Osteoblast (primary cell): ENCODE measurements around the gene SLC35D1. TPM values are rescaled to one million over a fixed set of nuclear protein-coding genes. Genes with fewer than 3 reads are reported as not detected.

Experiments
- DNase-seq: peaks from one replicate; pipeline ENCODE4 v3.0.0; 2011; ENCODE audit warnings: low spot score, mixed read lengths; ENCODE audit not compliant: insufficient read length; ENCODE audit errors: missing footprints
- H2AFZ ChIP-seq: 2 replicates; pipeline ENCODE4 v1.6.0; 2011; ENCODE audit warnings: mild to moderate bottlenecking, low read length
- H3K27ac ChIP-seq: 2 replicates; pipeline ENCODE4 v1.5.1; 2011; ENCODE audit warnings: mild to moderate bottlenecking, low read depth, low read length, moderate library complexity
- H3K27me3 ChIP-seq: 2 replicates; pipeline ENCODE4 v1.6.0; 2012; ENCODE audit warnings: mild to moderate bottlenecking, control low read depth, inconsistent platforms, low read length, moderate library complexity; ENCODE audit not compliant: insufficient read depth
- H3K36me3 ChIP-seq: 2 replicates; pipeline ENCODE4 v1.5.1; 2011; ENCODE audit warnings: mild to moderate bottlenecking, low read length, control low read depth, moderate library complexity; ENCODE audit not compliant: insufficient read depth
- H3K4me1 ChIP-seq: 2 replicates; pipeline ENCODE4 v1.5.1; 2011; ENCODE audit warnings: mild to moderate bottlenecking, low read length, control low read depth, moderate library complexity; ENCODE audit not compliant: insufficient read depth
- H3K4me2 ChIP-seq: 2 replicates; pipeline ENCODE4 v1.6.0; 2011; ENCODE audit warnings: mild to moderate bottlenecking, low read length; ENCODE audit not compliant: insufficient read depth
- H3K4me3 ChIP-seq: fragments of 200-600 bp; sonication (generic); 3 replicates; pipeline ENCODE4 v1.5.1; 2012; ENCODE audit warnings: mild to moderate bottlenecking, low read length, inconsistent platforms; ENCODE audit not compliant: insufficient read depth
- H3K79me2 ChIP-seq: 2 replicates; pipeline ENCODE4 v1.6.0; 2012; ENCODE audit warnings: mild to moderate bottlenecking, low read length, control low read depth, inconsistent platforms; ENCODE audit not compliant: insufficient read depth
- H3K9me3 ChIP-seq: 2 replicates; pipeline ENCODE4 v1.5.1; 2011; ENCODE audit warnings: low read depth, low read length, control low read depth
- H4K20me1 ChIP-seq: 2 replicates; pipeline ENCODE4 v1.6.0; 2012; ENCODE audit warnings: mild to moderate bottlenecking, low read length, control low read depth; ENCODE audit not compliant: insufficient read depth
- small RNA-seq: library from RNA; depleted of rRNA; stranded (forward); fragments of <200 nt; gene quantifications from one replicate; pipeline ENCODE3, GENCODE V24; 2012
- total RNA-seq: library from RNA; depleted of rRNA; stranded (reverse); fragments of >200 nt; gene quantifications from 2 replicates; pipeline ENCODE4 v1.2.3, GENCODE V29; 2012
- TF ChIP-seq, protein P1 (sequence below): IDR thresholded peaks from 2 replicates; pipeline ENCODE4 v1.5.1; 2011; ENCODE audit warnings: mild to moderate bottlenecking, low read depth, low read length, moderate library complexity; ENCODE audit errors: extremely low read depth

SLC35D1 gene
- total RNA-seq, 1 donor: 13.8 TPM

DNA sequence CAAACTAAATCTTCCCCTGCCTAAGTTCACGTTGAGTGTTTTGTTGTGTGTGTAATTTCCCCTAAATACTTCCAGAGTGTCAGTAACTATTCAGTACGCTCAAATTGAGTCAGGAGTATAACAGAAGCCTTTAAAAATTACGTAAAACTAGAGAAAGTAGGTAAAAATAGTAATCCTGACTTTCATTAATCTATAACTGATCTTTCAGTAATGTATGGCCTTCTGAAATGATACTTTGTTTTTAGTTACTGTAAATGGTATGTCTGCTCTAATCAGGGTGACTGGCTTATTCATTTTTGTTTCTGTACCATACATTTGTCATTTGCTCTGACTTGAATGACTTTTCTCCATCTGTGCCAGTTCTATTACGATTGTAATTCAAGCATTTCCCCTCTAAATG is 99.7 kb downstream of the SLC35D1 start:
- Histone ChIP-seq H2AFZ (no peak overlapping the region), H3K4me2 (no peak overlapping the region), H3K79me2 (peaks cover 76% of the 10 kb centered on the region), H3K9me3 (no peaks in the 10 kb centered on the region), H3K27me3 (no peaks in the 10 kb centered on the region), H3K4me1 (peaks cover 5% of the 10 kb centered on the region), H3K4me3 (no peak overlapping the region), H3K27ac (peak overlapping the region; percentile 30), H3K36me3 (peaks cover 60% of the 10 kb centered on the region), H4K20me1 (peaks cover 5% of the 10 kb centered on the region)
- DNase-seq: no peak
- TF ChIP-seq, protein P1, sequence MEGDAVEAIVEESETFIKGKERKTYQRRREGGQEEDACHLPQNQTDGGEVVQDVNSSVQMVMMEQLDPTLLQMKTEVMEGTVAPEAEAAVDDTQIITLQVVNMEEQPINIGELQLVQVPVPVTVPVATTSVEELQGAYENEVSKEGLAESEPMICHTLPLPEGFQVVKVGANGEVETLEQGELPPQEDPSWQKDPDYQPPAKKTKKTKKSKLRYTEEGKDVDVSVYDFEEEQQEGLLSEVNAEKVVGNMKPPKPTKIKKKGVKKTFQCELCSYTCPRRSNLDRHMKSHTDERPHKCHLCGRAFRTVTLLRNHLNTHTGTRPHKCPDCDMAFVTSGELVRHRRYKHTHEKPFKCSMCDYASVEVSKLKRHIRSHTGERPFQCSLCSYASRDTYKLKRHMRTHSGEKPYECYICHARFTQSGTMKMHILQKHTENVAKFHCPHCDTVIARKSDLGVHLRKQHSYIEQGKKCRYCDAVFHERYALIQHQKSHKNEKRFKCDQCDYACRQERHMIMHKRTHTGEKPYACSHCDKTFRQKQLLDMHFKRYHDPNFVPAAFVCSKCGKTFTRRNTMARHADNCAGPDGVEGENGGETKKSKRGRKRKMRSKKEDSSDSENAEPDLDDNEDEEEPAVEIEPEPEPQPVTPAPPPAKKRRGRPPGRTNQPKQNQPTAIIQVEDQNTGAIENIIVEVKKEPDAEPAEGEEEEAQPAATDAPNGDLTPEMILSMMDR: no peak

DNA sequence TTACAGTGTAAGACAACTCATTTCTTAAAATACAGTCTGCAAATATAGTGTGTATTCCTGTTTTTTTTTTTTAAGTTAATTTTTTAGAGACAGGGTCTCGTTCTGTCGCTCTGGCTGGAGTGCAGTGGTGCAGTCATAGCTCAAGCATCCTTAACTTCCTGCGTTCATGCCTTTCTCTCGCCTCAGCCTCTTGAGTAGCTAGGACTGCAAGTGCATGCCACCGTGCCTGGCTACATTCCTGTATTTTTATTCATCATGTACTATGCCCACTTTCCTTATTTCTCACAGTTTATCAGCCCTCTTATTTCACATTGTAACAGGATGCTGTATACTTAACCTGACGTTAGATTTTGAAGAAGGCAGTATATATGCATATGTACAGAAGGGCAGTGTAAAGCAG is 102.4 kb downstream of the SLC35D1 start:
- TF ChIP-seq, protein P1: no peak
- Histone ChIP-seq H3K36me3 (peaks cover 63% of the 10 kb centered on the region), H4K20me1 (peaks cover 5% of the 10 kb centered on the region), H3K27me3 (no peaks in the 10 kb centered on the region), H3K4me1 (peaks cover 8% of the 10 kb centered on the region), H2AFZ (no peak overlapping the region), H3K79me2 (peaks cover 83% of the 10 kb centered on the region), H3K9me3 (no peaks in the 10 kb centered on the region), H3K4me2 (peak overlapping the region; percentile 1), H3K27ac (peak overlapping the region; percentile 66), H3K4me3 (no peak overlapping the region)
- peak; percentile 8 for DNase-seq

Small RNA genes within 50 kb of the gene (small RNA-seq; reads per million reads assigned to genes)
- gene RF00322: not detected

Other genes with a start within 250 kb of the SLC35D1 start
- gene DNAI4, start 129.3 kb downstream of the SLC35D1 start, total RNA-seq: 12.7 and 15.0 TPM in 2 replicates
- 53.2 and 58.0 TPM in 2 replicates for gene MIER1, start 129.2 kb downstream of the SLC35D1 start, total RNA-seq
- gene C1orf141, start 80.8 kb upstream of the SLC35D1 start, total RNA-seq: not detected in 2 replicates
- gene IL23R, start 112.3 kb upstream of the SLC35D1 start, total RNA-seq: not detected in 2 replicates